ENCODE data around the gene NAALAD2.
"Not testable (repeated sequence)": the region's sequence is repeated elsewhere in the genome, so short reads cannot be mapped to it uniquely, and the experiment has no call there.

NAALAD2 gene

DNA sequence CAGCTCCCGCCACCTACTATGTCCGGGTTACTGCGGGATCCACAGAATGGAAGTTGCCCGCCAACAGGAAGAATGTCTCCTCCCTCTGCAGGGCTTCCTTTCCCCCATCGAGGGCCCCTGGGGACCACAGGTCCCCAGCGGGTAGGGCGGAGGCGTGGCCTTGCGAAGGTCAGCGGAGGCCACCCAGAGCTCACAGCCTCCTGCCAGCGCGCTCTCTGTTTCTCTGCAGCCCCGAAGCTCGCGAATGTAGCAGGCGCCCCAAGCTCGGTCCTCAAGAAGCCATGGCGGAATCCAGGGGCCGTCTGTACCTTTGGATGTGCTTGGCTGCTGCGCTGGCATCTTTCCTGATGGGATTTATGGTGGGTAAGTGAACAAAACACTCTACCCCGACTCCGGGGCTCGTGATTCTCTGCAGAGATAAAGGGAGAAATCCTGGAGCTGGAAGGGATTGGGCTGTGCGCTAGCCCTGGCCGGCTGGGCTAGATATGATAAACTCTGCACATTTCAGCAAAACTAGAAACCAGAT lies at the start of gene NAALAD2:
NAALAD2 (plus strand) TSS at position 186 of the 526 bp plus-strand sequence; CDS start at position 282, 96 bp downstream.
- ATAC-seq: no peak

DNA sequence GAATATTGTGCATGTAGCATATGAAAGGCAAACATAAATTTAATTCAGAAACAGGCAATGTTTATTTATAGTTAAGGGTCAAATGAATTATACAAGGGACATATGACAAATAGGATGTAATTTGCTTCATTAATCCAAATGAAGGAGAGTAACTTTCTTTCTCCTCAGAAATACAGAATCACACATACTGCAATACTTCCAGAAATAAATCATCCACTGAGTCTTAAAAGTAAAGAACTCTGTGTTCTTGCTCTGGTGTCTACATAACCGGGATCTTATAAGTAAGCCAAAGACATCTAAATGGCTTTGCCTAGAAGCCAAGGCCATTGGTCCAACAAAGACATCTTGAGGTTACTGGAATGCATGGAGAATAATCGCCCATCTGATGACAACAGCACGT lies 48.8 kb upstream of the NAALAD2 start, which contains the start of gene UBTFL1:
UBTFL1 (plus strand) TSS at position 301 of the 400 bp plus-strand sequence; CDS start at position 301, 0 bp downstream.
- not testable (repeated sequence) for ATAC-seq

DNA sequence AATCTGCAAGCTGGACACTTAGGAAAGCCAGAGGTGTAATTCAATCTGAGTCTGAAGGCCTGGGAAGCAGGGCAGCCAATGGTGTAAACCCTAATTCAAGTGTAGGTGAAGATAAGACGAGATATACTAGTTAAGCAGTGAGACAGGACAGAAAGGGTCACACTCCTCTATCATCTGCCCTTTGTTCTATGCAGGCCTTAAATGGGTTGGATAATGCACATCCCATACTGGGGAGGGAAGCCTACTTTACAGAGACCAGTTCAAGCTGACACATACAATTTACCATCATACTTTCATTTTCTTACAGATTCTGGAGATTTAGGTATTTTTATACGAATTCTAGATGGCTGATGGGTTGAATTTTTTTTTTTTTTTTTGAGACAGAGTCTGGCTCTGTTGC lies 45.7 kb upstream of the NAALAD2 start:
- not testable (repeated sequence) for ATAC-seq

DNA sequence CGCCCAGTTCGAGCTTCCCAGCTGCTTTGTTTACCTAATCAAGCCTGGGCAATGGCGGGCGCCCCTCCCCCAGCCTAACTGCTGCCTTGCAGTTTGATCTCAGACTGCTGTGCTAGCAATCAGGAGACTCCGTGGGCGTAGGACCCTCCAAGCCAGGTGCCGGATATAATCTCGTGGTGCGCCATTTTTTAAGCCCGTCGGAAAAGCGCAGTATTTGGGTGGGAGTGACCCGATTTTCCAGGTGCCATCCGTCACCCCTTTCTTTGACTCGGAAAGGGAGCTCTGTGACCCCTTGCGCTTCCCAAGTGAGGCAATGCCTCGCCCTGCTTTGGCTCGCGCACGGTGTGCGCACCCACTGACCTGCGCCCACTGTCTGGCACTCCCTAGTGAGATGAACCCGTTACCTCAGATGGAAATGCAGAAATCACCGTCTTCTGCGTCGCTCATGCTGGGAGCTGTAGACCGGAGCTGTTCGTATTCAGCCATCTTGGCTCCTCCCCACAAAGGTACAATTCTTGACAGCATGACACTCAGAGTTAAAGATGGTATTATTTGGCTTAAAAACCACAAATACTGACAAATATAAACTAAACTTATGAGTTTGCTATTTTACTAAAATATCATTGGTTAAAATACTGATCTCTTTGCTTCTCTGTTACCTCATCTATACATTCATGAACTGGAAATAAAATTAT lies 39.1 kb upstream of the NAALAD2 start:
- ATAC-seq: not testable (repeated sequence)

DNA sequence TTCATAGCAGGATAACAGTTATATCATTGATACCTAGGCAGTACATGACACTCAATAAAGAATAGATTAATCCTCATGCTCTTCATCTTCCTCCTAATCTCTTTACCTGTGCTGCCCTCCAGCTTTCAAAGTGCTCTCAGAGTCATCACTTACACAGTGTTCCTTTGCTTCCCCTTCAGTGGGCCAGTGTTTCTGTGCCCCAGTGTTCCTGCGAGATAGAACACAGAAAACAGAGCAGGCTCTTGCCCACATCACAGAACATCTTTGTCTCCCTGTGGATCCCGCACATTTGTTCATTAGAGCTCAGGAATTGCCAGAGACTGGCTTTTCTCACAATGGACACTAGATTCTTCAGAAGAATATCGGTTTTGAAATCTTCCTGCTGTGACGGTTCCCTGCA lies 36.2 kb upstream of the NAALAD2 start:
- not testable (repeated sequence) for ATAC-seq

DNA sequence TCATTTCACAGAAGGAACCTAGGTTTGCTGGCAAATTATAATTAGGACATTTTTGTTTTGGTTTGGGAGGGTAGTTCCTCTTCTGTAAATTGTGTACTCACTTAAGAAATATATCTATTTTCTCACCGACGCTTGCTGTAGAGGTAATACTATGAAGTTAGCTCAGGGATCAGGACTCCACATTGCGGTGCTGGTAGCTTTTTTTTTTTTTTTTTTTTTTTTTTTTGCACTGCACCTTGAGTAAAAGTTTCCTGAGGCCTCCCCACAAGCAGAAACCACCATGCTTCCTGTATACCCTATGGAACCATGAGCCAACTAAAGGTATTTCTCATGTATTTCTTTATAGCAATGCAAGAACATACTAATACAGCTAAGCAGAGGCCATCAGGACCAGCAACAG lies 34.0 kb upstream of the NAALAD2 start:
- no peak for ATAC-seq

DNA sequence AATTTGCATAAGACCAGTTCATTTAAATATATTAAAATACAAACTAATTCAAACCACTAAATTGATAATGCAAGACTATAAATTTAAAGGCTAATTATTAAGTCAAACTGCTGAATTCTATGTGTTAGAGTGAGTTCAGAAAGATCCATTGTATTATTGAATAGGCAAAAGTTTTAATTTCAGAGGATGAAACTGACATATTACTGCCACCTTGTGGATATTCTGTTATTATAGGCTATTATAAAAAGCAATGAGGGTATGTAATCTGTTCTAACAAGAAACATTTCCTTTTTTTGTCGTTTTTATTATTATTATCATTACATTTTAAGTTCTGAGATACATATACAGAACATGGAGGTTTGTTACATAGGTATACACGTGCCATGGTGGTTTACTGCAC lies 20.9 kb upstream of the NAALAD2 start:
- ATAC-seq: no peak

DNA sequence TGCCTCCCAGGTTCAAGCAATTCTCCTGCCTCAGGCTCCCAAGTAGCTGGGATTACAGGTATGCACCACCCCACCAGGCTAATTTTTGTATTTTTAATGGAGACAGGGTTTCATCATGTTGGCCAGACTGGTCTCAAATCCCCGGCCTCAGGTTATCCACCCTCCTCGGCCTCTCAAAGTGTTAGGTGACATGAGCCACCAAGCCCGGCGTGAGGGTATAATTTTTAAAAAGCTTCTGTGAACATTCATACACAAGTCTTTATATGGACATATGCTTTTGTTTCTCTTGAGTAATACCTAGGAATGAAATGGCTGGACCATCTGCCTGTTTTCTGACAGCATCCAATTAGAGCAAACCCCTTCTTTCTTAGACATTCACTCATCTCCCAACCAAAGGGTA lies 14.3 kb upstream of the NAALAD2 start:
- ATAC-seq: no peak

DNA sequence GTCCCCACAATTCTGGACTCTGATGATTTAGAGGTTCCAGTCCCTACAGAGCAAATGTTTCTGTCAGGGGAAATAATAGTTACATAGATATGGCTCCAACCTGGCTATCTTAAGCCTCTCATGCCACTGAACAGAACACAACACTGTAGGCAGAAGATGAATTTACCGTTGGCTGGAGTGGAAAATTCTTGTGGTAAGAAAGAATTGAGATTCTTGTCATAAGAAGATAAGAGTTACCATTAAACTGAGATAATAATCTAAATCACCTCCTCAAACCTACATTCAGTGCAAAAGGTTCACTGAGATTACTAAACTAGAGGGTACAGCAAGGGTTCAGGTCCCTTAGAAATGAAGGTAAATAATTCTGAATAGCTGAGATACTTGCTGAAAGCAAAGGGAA lies 10.1 kb upstream of the NAALAD2 start:
- ATAC-seq: no peak

DNA sequence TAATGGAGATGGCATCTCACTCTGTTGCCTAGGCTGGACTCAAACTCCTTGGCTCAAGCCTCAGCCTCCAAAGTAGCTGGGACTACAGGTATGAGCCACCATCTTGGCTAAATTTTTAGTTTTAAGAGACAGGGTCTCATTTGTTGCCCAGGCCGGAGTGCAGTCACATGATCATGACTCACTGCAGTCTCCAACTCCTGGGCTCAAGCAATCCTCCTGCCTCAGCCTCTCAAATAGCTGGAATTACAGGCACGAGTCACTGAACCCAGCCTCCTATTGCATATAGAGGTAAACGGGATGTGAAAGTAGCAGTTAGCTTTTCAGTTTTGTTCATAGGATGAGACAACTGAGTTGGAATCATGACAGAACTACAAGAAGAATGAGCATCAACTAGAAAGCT lies 9.5 kb upstream of the NAALAD2 start:
- no peak for ATAC-seq

DNA sequence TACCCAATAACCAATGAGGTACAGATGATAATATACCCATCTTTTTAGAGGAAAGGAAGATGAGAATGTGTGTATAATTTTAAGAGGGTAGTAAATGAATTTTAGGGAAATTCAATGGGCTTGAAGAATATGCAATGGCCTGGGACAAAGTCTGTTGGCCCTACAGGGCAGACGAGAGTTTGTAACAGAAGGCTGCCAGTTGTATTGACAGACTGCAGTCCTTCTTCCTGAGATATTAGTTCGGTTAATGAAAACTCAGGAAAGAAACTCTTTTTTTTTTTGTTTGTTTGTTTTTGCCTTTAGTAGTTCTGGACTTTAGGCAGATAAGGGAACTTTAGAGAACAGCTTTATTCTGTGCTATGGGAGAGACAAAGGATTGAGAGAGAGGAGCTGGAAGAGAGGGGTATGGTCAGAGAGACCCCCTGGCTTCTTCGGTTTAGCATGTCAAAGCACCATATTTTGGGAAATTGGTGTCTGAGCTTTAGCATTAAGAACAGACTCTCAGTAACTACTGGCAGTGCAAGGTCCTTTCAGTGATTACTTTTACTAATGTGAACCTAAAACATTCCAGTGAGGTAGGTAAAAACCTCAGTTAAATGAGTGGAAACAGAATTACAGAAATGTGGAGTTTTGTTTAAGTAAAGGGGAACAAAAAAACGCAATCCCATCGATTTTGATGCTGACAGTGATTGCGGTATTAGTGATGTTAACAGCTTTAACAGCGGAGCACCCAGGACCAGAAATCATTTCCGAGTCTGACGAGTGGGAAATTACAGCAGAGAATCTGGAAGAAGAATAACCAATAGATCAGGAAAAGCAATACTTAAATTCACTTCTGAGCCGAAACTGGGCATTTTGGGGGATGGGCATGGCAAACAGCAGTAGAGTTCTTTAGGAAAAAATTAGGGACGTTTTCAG lies 644 bp upstream of the NAALAD2 start:
- ATAC-seq: no peak

DNA sequence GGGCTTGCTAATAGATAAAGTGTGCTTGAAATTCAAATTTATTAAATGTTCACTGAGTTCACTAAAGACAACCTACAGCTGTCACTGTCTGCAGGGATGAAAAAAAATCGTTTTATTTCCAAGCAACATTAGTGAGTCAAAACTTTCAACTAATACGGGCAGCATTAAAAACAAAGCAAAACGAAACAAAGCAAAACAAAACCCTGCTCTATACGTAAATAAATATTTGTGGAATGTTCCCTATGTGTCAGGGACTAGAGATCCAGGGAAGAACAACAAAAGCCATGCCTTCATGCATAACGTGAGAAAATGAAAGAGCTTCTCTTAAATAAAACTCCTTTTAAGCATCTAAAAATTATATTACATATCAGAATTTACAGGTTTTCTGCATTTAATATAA lies 553 bp downstream of the NAALAD2 start:
- no peak for ATAC-seq

DNA sequence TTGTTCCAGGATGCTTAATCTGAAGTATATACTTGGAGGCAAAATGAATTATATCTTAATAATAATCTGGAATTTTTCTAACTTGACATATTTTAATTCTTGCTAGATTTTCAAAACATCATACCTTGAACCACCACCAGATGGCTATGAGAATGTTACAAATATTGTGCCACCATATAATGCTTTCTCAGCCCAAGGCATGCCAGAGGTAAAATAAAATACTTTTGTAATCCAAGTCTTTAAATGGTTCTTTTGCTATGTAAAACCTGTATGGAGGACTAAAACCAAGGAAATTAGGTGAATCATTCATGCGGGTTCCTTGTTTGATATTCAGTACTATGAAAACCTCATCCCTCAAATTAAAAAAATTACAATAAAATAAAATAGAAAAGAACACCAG lies 14.4 kb downstream of the NAALAD2 start:
- no peak for ATAC-seq

DNA sequence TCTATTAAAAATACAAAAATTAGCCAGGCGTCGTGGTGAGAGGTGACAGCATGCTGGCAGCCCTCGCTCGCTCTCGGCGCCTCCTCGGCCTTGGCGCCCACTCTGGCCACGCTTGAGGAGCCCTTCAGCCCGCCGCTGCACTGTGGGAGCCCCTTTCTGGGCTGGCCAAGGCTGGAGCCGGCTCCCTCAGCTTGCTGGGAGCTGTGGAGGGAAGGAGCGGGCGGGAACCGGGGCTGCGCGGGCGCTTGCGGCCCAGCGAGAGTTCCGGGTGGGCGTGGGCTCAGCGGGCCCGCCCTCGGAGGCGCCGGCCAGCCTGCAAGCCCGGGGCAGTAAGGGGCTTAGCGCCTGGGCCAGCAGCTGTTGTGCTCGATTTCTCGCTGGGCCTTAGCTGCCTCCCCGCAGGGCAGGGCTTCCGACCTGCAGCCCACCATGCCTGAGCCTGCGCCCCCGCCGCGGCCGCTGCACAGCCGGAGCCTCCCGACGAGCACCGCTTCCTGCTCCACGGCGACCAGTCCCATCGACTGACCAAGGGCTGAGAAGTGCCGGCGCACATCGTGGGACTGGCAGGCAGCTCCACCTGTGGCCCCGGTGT lies 32.6 kb downstream of the NAALAD2 start:
- not testable (repeated sequence) for ATAC-seq

DNA sequence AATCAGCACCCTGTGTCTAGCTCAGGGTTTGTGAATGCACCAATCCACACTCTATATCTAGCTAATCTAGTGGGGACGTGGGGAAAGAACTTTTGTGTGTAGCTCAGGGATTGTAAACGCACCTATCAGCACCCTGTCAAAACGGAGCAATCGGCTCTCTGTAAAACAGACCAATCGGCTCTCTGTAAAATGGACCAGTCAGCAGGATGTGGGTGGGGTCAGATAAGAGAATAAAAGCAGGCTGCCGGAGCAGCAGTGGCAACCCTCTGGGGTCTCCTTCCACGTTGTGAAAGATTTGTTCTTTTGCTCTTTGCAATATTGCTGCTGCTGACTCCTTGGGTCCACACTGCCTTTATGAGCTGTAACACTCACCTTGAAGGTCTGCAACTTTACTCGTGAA lies 33.2 kb downstream of the NAALAD2 start:
- ATAC-seq: not testable (repeated sequence)

DNA sequence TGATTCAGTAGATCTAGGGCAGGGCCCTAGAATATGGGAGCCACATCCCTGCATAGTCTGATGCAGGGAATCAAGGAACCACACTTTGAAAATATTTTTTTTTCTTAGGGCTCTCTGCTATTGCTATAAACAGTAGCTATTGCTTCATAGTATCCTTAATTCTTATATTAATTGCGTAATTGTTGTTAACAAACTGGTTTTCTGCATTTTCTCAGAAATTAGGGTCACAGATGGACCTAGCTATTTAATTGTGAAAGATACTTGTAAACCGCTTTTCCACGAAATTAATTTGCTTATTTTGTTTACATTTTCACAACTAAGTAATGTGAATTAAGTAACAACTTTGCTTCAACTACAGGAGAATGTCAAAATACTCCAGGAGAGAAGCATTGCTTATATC lies 34.1 kb downstream of the NAALAD2 start:
- ATAC-seq: no peak

DNA sequence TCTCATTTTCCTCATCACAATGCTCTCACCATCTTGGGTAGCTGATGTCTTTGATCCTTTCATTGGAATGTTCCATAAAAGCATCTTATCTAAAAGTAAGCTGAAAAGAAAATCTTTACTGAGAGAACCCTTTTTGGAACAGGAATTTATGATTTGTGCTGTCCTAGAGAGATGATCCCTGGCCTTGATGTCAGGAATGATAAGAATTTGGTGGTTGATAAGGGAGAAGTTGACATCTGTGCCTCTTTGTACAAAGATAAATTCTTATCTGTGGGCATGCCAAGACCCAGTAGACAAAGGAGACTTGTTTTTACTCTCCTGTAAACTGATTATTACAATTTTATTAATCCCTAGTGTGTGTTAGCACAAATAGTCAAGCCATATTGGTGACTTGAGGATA lies 36.9 kb downstream of the NAALAD2 start:
- ATAC-seq: no peak

DNA sequence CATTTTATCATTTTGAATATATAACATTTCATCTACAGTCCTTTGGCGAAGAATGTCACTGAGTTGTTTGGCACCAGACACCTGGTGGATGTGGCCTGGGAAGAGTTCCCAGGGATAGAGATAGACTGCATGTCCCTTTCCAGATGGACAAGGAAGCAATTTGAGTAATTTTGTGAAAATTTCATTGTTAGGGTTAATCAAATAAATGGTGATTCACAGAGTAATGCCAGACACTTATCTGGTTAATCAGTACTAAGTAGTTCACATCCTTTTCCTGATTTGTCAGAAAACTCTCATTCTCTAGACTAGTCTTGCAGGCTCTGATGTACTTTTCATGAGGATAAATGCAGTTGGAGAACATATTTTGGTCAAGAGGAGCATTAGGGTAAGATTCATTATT lies 41.6 kb downstream of the NAALAD2 start:
- ATAC-seq: no peak

DNA sequence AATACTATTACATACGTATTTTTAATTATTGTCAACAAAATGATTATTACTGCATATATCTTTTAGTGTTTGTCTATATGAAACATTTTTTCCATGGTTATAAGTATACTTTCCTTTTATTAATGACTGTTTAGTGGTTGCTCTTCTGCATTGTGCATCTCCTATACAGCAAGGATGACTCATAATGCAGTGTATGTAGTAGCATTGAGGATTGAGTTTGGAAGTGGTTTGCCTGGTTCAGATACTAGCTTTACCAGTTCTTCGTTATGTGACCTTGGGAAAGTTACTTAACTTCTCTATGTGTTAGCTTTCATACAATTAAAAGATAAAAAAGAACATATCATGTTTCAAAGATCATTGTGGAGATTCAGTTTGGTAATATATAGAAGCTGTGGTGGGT lies 44.3 kb downstream of the NAALAD2 start:
- no peak for ATAC-seq

DNA sequence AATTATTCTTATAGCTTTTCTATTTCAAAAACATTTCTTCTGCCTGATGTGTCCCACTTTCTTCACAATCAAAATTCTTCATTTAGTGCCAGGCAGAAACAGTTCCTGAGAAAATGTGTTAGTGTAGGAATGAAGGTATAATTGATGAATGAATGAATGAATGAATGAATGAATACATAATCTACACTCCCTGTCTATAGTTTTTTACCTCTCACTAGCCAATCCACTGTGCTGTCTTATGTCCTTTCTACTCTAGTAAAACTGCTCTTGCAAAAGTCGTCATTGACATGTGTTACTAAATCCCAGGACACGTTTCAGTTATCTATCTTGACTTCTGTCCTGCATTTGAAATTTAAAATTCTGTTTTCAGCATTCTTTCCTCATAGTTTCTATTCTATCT lies 45.5 kb downstream of the NAALAD2 start:
- ATAC-seq: no peak

DNA sequence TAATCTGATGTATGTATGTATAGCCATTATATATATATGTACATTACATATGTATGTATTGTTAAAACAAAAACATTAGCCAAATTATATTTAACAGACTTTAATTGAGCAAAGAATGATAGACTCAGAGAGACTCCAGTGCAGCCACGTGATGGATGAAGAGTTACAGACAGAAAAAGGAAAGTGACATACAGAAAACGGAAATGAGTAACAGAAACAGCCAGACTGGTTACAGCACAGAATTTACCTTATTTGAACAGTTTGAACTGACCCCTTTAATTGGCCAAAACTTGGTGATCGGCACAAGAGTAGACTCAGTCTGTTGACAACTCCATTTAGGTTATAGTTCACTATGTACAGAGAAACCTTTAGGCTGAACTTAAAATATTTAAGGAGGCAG lies 53.4 kb downstream of the NAALAD2 start:
- ATAC-seq: no peak

DNA sequence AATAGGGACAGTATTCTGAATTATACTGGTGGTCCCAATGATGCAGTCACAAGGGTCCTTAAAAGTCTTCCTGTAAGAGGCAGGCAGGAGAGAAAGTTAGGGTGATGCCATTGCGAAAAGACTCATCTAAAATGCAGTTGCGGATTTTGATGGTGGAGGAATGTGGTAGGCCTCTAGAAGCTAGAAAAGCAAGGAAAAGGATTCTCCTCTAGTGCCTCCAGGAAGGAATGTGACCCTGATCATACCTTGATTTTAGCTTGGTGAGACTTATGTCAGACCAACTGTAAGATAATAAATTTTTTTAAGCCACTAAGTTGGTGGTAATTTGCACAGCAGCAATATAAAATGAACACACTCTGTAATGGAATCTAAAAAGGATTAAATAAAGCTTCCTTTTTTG lies 54.5 kb downstream of the NAALAD2 start:
- ATAC-seq: no peak

DNA sequence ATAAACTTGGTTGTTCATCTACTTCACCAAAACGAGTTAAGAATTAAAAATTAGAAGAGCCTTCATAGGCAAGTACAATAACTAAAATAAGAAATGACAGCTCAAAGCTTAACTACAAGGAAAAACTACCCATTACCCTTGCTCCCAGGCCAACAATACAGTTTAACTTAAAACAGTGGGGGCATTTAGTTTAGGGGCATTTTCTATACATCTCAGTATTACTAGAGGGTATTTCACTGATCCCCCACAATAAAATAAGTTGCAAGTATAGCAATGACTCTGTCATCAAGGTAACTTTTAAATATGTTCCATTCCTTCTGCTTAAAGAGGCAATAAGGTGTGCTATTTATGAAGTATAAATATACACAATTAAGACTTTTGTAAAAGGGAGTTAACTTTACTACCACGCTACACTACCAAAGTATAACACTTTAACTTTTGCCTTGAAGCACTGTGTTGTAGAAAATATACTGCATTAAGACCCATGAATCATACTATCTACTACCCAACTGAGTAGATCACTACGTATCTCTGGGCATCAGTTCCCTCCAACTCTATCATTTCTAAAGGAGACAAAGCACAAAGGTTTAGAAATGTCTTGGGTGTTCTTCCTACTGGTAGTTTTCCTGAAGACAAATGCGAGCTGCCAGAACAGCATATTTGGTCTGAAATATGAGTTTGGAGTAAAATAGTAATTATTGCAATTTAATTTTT lies 58.6 kb downstream of the NAALAD2 start:
- ATAC-seq: no peak
